ENCODE measurements around the gene TRA2A. TPM values are rescaled to one million over a fixed set of nuclear protein-coding genes. Genes with fewer than 3 reads are reported as not detected.

TRA2A gene
- total and polyA plus RNA-seq, 2 of the 13 experiments (the other 11 are each of a cell fraction or from before 2014, with no cell fraction given) = 39.1 to 41.6 TPM

DNA sequence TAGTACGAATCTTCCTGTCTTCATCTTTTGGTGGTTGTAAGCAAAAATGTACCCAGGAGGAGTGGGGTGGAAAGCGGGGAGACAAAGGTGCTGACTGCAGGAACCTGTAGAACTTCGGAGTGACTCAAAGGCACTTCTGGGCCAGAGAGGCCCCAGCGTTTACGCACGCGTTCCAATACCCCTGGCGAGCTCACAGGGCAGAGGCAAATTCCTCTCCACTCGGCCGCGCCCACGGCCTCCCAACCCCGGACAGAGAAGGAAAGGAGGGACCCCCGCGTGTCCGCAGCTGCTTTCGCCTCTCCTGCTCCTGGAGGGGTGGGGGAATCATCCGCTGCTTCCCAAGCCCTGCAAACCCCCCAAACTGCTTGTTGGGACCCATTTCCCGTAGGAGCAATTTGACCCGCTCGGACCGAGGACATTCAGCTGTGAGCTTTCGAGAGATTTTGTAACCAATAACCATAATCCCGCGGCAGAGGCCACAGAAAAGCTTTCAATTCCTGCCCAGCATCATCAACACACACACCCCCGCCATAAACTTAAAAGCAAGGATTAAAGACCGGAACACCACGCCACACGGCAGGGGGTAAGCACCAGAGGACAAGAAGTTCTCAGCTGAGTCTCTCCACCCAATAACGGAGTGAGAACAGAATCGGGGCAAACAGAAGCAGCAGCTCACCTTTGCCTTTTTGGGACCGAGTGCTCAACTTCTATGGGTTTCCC lies 63.8 kb downstream of the TRA2A start (continued):
- TF ChIP-seq EP300 (IDR thresholded peaks at IDR 0.05; ENCODE audit: low read depth in 2 of 2, low read length in 2 of 2) = 0 out of 4 replicates have a peak, but pooled peaks of 1 of the 2 experiments have one; percentile 14
- TF ChIP-seq EP300 (CRISPR knock-in tag; IDR thresholded peaks at IDR 0.05; ENCODE audit: borderline replicate concordance) = no peak
- TF ChIP-seq, protein P1, sequence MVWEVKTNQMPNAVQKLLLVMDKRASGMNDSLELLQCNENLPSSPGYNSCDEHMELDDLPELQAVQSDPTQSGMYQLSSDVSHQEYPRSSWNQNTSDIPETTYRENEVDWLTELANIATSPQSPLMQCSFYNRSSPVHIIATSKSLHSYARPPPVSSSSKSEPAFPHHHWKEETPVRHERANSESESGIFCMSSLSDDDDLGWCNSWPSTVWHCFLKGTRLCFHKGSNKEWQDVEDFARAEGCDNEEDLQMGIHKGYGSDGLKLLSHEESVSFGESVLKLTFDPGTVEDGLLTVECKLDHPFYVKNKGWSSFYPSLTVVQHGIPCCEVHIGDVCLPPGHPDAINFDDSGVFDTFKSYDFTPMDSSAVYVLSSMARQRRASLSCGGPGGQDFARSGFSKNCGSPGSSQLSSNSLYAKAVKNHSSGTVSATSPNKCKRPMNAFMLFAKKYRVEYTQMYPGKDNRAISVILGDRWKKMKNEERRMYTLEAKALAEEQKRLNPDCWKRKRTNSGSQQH (CRISPR knock-in tag; IDR thresholded peaks at IDR 0.05; ENCODE audit: low read depth) = peak; percentile 29; the same call in 1 of the 2 replicates
- TF ChIP-seq, protein P2, sequence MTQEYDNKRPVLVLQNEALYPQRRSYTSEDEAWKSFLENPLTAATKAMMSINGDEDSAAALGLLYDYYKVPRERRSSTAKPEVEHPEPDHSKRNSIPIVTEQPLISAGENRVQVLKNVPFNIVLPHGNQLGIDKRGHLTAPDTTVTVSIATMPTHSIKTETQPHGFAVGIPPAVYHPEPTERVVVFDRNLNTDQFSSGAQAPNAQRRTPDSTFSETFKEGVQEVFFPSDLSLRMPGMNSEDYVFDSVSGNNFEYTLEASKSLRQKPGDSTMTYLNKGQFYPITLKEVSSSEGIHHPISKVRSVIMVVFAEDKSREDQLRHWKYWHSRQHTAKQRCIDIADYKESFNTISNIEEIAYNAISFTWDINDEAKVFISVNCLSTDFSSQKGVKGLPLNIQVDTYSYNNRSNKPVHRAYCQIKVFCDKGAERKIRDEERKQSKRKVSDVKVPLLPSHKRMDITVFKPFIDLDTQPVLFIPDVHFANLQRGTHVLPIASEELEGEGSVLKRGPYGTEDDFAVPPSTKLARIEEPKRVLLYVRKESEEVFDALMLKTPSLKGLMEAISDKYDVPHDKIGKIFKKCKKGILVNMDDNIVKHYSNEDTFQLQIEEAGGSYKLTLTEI (CRISPR knock-in tag; conservative IDR thresholded peaks at IDR 0.05) = no peak
- no peak for TF ChIP-seq ZNF792 (CRISPR knock-in tag; IDR thresholded peaks at IDR 0.05)
- no peak for TF ChIP-seq USF2 (IDR thresholded peaks at IDR 0.05; ENCODE audit: low read depth, low read length)
- no peak for TF ChIP-seq USF2 (CRISPR knock-in tag; IDR thresholded peaks at IDR 0.05; ENCODE audit: borderline replicate concordance)
- TF ChIP-seq STAT5B (CRISPR knock-in tag; IDR thresholded peaks at IDR 0.05) = no peak
- peak; percentile 38; the same call in 1 of the 2 replicates for TF ChIP-seq BORCS8-MEF2B (CRISPR knock-in tag; IDR thresholded peaks at IDR 0.05)
- no peak for TF ChIP-seq ZNF580 (CRISPR knock-in tag; IDR thresholded peaks at IDR 0.05; ENCODE audit: borderline replicate concordance, low read depth)
- TF ChIP-seq, protein P3, sequence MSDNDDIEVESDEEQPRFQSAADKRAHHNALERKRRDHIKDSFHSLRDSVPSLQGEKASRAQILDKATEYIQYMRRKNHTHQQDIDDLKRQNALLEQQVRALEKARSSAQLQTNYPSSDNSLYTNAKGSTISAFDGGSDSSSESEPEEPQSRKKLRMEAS (IDR thresholded peaks at IDR 0.05) = peak; percentile 67
- TF ChIP-seq SETDB1 (CRISPR knock-in tag; IDR thresholded peaks at IDR 0.05; ENCODE audit: borderline replicate concordance) = no peak
- TF ChIP-seq ZNF407 (CRISPR knock-in tag; IDR thresholded peaks at IDR 0.05; ENCODE audit: not compliant biosample characterization) = peak; percentile 29
- no peak for TF ChIP-seq REL (CRISPR knock-in tag; conservative IDR thresholded peaks at IDR 0.05)

Measured in HepG2 (cell line).